Uterus (tissue), 4 donors: ENCODE results near the gene AHCYL2. TPM values are rescaled to one million over a fixed set of nuclear protein-coding genes. Genes with fewer than 3 reads are reported as not detected.

Experiments
- DNase-seq, 2 donors: peaks; one replicate each; pipeline ENCODE4 v3.0.0-alpha.2; 2019 to 2020
- H3K27ac ChIP-seq, 2 donors: fragments of 200-600 bp; sonication (generic); 1 replicate in 1 of 2; 2 replicates in 1 of 2; pipeline ENCODE4 v1.5.1; 2016 to 2018
- H3K27me3 ChIP-seq, 2 donors: fragments of 200-600 bp; sonication (generic); one replicate each; pipeline ENCODE4 v1.5.1; 2018 to 2019; ENCODE audit warnings: control low read depth in 1 of 2
- H3K36me3 ChIP-seq, 2 donors: fragments of 200-600 bp; sonication (generic); one replicate each; pipeline ENCODE4 v1.5.1; 2019; ENCODE audit warnings: control low read depth in 1 of 2
- H3K4me1 ChIP-seq, 2 donors: fragments of 200-600 bp; sonication (generic); one replicate each; pipeline ENCODE4 v1.5.1; 2018 to 2019; ENCODE audit warnings: control low read depth in 1 of 2
- H3K4me3 ChIP-seq, 2 donors: fragments of 200-600 bp; sonication (generic); 1 replicate in 1 of 2; 2 replicates in 1 of 2; pipeline ENCODE4 v1.5.1; 2018 to 2019; ENCODE audit warnings: mild to moderate bottlenecking in 1 of 2
- H3K9me3 ChIP-seq, 2 donors: fragments of 200-600 bp; sonication (generic); one replicate each; pipeline ENCODE4 v1.5.1; 2019; ENCODE audit warnings: control low read depth in 1 of 2
- POLR2A ChIP-seq, 2 donors: fragments of 450-650 bp; IDR thresholded peaks; one replicate each; pipeline ENCODE4 v1.6.1; 2016; ENCODE audit warnings: antibody characterized with exemption in 2 of 2, mild to moderate bottlenecking in 1 of 2, moderate library complexity in 1 of 2
- intact Hi-C: fragments of 100-400 bp; cut with DNase I; formaldehyde crosslinking; loops from one replicate; pipeline ENCODE4 v1.15.1; 2023; ENCODE audit warnings: low total_unique reads
- total RNA-seq, 4 donors: library from RNA; depleted of rRNA in 3 of 4; stranded (reverse); fragments of >200 nt in 3 of 4; gene quantifications; one replicate each; pipeline versions ENCODE4 v1.1.0 to v1.2.4, GENCODE V29; 2014 to 2023
- TF ChIP-seq, protein P1 (sequence below), 4 experiments: fragments of 200-600 bp in 2 of 4; fragments of 450-650 bp in 2 of 4; sonication (generic) in 2 of 4; IDR thresholded peaks; one replicate each; pipeline ENCODE4 v1.5.1; 2016 to 2019; ENCODE audit warnings: antibody characterized with exemption in 4 of 4, mild to moderate bottlenecking in 2 of 4, moderate library complexity in 1 of 4
- donor health status: DM: yes; HTN: yes; CAD: no.

The AHCYL2 gene
- total RNA-seq, 4 donors from 2014 or later, result 5.6 to 29.2 (median 23.7) TPM

DNA sequence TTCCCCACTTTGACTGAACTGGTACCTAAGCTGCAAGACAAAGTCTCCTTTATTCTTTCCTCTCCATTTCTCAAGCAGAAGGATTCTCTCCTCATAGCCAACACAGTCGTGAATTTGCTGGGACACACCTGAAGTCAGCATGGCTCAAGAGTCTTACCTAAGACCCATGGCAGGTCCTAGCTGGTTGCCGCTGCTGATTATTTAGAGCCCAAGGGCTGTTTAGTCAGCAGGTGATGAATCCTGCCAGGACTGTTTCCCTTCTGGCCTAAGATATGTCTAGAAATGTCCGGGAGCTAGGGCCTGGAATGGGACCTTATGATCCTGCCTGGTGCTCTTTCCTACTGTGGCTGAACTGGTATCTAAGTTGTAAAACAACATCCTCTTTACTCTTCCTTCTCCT lies 82.8 kb downstream of the AHCYL2 start:
- Histone ChIP-seq H3K36me3 (no peaks in the 10 kb centered on the region), H3K27ac (no peak overlapping the region), H3K27me3 (no peaks in the 10 kb centered on the region), H3K4me3 (no peak overlapping the region), H3K9me3 (no peaks in the 10 kb centered on the region), H3K4me1 (no peaks in the 10 kb centered on the region)
- intact Hi-C loops, result no loop called here
- DNase-seq, result no peak
- TF ChIP-seq, protein P1, sequence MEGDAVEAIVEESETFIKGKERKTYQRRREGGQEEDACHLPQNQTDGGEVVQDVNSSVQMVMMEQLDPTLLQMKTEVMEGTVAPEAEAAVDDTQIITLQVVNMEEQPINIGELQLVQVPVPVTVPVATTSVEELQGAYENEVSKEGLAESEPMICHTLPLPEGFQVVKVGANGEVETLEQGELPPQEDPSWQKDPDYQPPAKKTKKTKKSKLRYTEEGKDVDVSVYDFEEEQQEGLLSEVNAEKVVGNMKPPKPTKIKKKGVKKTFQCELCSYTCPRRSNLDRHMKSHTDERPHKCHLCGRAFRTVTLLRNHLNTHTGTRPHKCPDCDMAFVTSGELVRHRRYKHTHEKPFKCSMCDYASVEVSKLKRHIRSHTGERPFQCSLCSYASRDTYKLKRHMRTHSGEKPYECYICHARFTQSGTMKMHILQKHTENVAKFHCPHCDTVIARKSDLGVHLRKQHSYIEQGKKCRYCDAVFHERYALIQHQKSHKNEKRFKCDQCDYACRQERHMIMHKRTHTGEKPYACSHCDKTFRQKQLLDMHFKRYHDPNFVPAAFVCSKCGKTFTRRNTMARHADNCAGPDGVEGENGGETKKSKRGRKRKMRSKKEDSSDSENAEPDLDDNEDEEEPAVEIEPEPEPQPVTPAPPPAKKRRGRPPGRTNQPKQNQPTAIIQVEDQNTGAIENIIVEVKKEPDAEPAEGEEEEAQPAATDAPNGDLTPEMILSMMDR (IDR thresholded peaks at IDR 0.05), result no peak
- TF ChIP-seq POLR2A (IDR thresholded peaks at IDR 0.05), result no peak

DNA sequence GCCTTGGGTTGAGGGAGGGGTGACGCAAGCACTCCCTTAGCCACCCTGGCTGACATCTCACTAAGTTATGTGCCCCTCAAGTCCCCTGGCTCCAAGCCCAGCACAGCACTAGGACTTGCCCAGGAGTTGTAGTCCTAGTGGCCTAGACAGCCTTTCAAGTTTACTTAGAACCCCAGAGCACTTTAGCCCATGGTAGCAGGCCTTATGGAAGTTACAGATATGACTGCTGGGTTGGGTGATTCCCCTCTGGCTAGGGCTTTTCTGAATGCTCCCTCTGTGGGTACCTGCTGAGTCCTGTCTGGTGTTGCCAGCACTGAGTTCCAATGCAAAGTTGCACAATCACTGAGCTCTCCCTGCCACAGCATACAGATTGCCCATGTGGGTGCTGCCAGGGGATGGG lies 83.2 kb downstream of the AHCYL2 start:
- intact Hi-C loops, result no loop called here
- no peak overlapping the region for H3K27ac ChIP-seq
- H3K4me3 ChIP-seq, result no peak overlapping the region
- no peak for DNase-seq
- TF ChIP-seq, protein P1 (IDR thresholded peaks at IDR 0.05), result no peak
- TF ChIP-seq POLR2A (IDR thresholded peaks at IDR 0.05), result no peak
- H3K36me3 ChIP-seq, result no peaks in the 10 kb centered on the region
- no peaks in the 10 kb centered on the region for H3K4me1 ChIP-seq
- H3K9me3 ChIP-seq, result no peaks in the 10 kb centered on the region
- H3K27me3 ChIP-seq, result no peaks in the 10 kb centered on the region

DNA sequence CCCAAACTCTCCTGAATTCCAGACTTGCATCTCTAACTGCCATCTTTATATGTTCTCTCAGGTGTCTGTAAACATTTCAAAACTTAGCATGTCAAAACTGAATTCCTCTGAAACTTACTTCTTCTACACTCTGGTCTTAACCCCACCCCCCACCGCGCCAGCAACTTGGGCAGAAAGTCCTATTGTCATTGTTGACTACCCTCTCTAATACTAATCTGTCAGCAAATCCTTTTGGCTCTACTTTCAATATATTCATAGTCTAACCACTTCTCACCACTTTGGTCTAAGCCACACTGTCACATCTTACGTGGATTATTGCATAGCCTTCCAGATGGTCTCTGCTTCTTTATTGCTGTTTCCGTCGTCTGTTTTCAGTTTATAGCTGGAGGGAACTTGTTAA lies 86.6 kb downstream of the AHCYL2 start:
- no peak for DNase-seq
- H3K27me3 ChIP-seq, result no peaks in the 10 kb centered on the region
- H3K4me1 ChIP-seq, result peaks cover 0 to 2% of the 10 kb centered on the region in 2 donors
- H3K27ac ChIP-seq, result no peak overlapping the region
- H3K36me3 ChIP-seq, result no peaks in the 10 kb centered on the region
- H3K9me3 ChIP-seq, result no peaks in the 10 kb centered on the region
- intact Hi-C loops, result no loop called here
- TF ChIP-seq POLR2A (IDR thresholded peaks at IDR 0.05), result no peak
- TF ChIP-seq, protein P1 (IDR thresholded peaks at IDR 0.05), result no peak
- no peak overlapping the region for H3K4me3 ChIP-seq

DNA sequence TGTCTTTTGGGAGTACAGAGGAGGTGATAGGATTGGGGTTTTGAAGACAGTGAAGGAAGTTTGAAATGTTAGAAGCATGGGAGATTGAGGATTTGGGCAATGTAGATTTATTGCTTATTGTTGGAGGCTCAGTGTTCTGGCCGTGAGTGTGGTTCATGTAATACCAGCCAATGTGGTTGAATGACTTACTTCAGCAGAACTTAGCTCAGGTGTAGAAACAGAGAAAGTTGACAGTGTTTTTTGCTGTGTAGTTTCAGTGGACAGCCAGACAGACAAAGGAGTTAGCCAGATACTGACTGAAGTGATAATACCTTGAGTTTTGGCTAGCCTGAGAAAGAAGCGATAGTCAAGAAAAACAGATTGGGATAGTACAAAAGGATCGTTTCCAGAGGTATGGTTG lies 88.5 kb downstream of the AHCYL2 start:
- Histone ChIP-seq H3K9me3 (no peaks in the 10 kb centered on the region), H3K27ac (no peak overlapping the region), H3K27me3 (no peaks in the 10 kb centered on the region), H3K4me1 (peaks cover 0 to 3% of the 10 kb centered on the region in 2 donors), H3K4me3 (no peak overlapping the region), H3K36me3 (no peaks in the 10 kb centered on the region)
- TF ChIP-seq POLR2A (IDR thresholded peaks at IDR 0.05), result no peak
- TF ChIP-seq, protein P1 (IDR thresholded peaks at IDR 0.05), result no peak
- no peak for DNase-seq
- intact Hi-C loops, result no loop called here

DNA sequence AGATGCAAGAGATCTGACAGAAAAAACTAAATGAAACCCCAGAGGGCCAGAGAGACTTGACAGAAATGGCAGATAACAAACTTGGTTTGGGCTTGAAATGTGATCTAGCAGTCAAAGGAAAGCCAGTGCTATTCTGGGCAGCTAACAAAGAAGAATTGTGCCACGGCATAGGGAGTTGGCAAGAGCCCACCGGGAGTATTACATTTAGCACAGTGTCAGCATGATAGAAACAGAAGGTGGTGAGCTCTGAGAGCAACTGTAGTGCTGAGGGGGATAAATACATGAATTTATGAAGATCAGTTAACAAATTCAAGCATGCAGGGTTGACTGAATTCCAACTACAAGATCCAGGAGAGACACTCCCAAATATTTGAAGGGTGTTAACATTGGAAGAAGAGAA lies 91.1 kb downstream of the AHCYL2 start:
- TF ChIP-seq, protein P1 (IDR thresholded peaks at IDR 0.05), result no peak
- TF ChIP-seq POLR2A (IDR thresholded peaks at IDR 0.05), result no peak
- intact Hi-C loops, result no loop called here
- DNase-seq, result no peak
- H3K9me3 ChIP-seq, result no peaks in the 10 kb centered on the region
- H3K4me1 ChIP-seq, result peaks cover 0 to 3% of the 10 kb centered on the region in 2 donors
- no peak overlapping the region for H3K27ac ChIP-seq
- H3K36me3 ChIP-seq, result no peaks in the 10 kb centered on the region
- no peaks in the 10 kb centered on the region for H3K27me3 ChIP-seq
- no peak overlapping the region for H3K4me3 ChIP-seq
